NCI-H1436 treated with DMSO at 0.1 percent for 48 hours (cell line): ENCODE measurements around the gene DDTL.
"Not testable (repeated sequence)": the region's sequence is repeated elsewhere in the genome, so short reads cannot be mapped to it uniquely, and the experiment has no call there.

Experiments used
- DNase-seq: peaks from one replicate; lab custom pipeline; 2025; lab: John Stamatoyannopoulos, UW

DDTL gene

GRCh38 chr22:23970201-23970641, 3.5 kb downstream of the DDTL start:
- DNase-seq: no peak

- DNase-seq: no peak
Measured at GRCh38 chr22:23970816-23971486, 4.3 kb downstream of the DDTL start.

GRCh38 chr22:23971927-23972326, 5.2 kb downstream of the DDTL start:
- DNase-seq: not testable (repeated sequence)

- DNase-seq: not testable (repeated sequence)
Measured at GRCh38 chr22:23974345-23974744, 7.7 kb downstream of the DDTL start, which contains the start of gene DDT. TSS of gene DDT (minus strand) at chr22:23974441. CDS start at chr22:23974414, 27 bp downstream.

GRCh38 chr22:23974836-23975352, 8.2 kb downstream of the DDTL start:
- not testable (repeated sequence) for DNase-seq

GRCh38 chr22:23977304-23977703, 10.6 kb downstream of the DDTL start:
- DNase-seq: not testable (repeated sequence)

GRCh38 chr22:23979557-23980240, 13.0 kb downstream of the DDTL start, which contains the start of gene GSTT2:
TSS of gene GSTT2 (plus strand) at chr22:23980134.
- not testable (repeated sequence) for DNase-seq

GRCh38 chr22:23980567-23980966, 13.9 kb downstream of the DDTL start:
- not testable (repeated sequence) for DNase-seq

GRCh38 chr22:23984430-23984829, 17.7 kb downstream of the DDTL start:
- no peak for DNase-seq

- not testable (repeated sequence) for DNase-seq
Measured at GRCh38 chr22:23986089-23986488, 19.4 kb downstream of the DDTL start.

- DNase-seq: not testable (repeated sequence)
Measured at GRCh38 chr22:23986538-23987178, 20.0 kb downstream of the DDTL start.

- DNase-seq: not testable (repeated sequence)
Measured at GRCh38 chr22:23989583-23990244, 23.0 kb downstream of the DDTL start.

GRCh38 chr22:23993080-23993479, 26.4 kb downstream of the DDTL start:
- not testable (repeated sequence) for DNase-seq

GRCh38 chr22:23993581-23994177, 27.0 kb downstream of the DDTL start:
- DNase-seq: not testable (repeated sequence)

- DNase-seq: no peak
Measured at GRCh38 chr22:23997092-23997491, 30.4 kb downstream of the DDTL start.

- not testable (repeated sequence) for DNase-seq
Measured at GRCh38 chr22:23999779-24000178, 33.1 kb downstream of the DDTL start.

- DNase-seq: no peak
Measured at GRCh38 chr22:24001314-24001713, 34.6 kb downstream of the DDTL start.

- no peak for DNase-seq
Measured at GRCh38 chr22:24002272-24002671, 35.6 kb downstream of the DDTL start.

- no peak for DNase-seq
Measured at GRCh38 chr22:24002851-24003250, 36.2 kb downstream of the DDTL start.

GRCh38 chr22:24003887-24004286, 37.2 kb downstream of the DDTL start:
- DNase-seq: no peak

GRCh38 chr22:24005201-24005600, 38.5 kb downstream of the DDTL start, which contains the start of gene GSTT4:
TSS of gene GSTT4 (minus strand) at chr22:24005453. CDS start at chr22:24005356, 97 bp downstream.
- no peak for DNase-seq
